ENCODE measurements around the gene MYOZ3.

The MYOZ3 gene, protein sequence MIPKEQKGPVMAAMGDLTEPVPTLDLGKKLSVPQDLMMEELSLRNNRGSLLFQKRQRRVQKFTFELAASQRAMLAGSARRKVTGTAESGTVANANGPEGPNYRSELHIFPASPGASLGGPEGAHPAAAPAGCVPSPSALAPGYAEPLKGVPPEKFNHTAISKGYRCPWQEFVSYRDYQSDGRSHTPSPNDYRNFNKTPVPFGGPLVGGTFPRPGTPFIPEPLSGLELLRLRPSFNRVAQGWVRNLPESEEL

DNA sequence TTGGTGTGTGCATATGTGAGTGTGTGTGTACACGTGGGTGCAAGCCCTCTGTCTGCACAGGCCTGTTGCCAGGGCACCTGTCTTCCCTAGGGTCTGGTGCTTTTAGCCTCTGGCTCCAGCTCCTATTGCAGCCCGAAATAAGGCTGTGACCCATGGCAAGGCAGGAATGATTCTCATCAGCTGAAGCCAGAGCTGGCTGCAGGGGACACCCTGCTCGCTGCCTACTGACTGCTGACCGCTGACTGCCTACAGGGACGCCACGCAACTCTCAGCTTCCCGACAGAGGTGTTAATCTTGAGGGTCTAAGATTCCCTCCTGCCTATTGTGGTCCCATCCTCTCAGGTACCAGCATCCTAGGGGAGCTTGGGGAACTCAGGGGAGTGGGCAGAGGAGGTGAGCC lies at the start of gene MYOZ3:
TSS of gene MYOZ3 (plus strand) at position 166 of the 400 bp plus-strand sequence. CDS start 1,691 bp downstream, outside the sequence.
- no peak for DNase-seq

DNA sequence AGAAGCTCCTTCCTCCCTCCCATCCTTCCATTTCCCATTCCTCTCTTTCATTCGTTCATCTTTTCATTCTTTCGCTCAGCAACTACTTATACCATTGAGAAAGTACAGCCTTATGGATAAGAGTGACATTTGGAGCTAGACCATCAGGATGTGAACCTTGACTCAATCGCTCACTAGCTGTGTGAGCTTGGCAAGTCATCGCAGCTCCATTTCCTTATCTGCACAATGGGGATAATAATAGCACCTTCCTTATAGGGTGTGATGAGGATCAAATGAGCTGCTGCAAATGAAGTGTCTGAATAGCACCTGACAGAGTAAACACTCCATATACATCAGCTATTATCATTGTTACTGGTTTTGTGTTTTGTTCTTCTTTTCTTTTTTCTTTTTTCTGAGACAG lies 48.6 kb upstream of the MYOZ3 start:
- no peak for DNase-seq

DNA sequence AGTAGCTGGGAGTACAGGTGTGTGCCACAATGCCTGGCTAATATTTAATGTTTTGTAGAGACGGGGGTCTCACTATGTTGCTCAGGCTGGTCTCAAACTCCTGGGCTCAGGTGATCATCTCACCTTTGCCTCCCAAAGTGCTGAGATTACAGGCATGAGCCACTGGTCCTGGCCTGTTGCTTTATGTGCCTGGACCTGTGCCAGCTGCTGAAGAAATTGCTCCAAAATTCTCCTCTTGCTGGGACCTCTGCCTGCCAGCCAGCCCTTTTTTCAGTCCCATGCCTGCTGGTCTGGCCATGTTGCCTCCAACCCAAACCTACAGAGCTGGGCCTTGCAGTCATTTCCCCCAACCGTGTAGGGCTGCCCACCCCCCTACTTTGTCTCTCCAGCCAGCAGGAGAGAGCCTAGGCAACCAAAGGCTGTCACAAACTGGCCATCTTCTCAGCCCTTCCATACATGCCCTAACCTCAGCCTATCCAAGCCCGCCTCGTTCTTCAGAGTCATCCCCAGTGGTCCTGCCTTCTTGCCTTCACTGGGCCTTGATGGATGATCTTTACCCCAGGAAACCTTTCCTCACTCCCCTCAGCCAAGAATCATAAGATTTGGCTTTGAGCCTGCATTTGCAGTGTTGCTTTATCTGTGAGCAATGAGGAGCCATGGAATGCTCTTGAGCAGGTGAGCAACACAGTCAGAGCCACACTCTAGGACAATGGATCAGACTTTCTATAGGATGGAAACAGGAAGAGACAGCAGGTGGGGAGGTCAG lies 48.0 kb upstream of the MYOZ3 start:
- no peak for DNase-seq

DNA sequence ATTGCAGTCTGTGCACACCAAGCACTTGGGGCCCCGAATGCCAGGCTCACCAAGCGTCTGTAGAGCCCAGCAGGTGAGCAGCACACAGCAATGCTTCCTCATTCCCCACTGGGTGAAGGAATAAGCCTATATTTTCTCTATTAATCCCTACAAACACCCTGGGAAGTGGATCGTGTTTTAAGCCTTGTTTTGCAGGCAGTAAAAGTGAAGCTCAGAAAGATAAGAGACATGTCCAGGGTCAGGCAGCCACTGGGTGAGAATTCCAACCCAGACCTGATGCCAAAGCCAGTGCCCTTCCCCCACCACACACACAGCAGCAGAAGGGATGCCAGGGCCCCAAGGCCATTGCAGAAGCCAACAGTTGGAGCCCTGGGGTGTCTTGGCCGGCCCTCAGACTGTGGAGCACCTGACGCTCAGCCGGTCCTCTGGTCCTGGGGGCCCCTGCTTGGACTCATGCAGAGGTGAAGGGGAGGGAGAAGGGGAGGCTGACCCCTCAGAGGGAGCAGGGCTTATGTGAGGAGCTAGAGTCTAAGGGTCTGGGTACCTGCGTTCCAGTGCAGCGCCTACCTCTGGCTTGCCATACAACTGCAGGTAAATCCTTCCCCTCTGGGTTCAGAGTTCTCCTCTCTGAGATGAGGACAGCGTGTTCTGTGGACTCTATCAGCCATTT lies 46.9 kb upstream of the MYOZ3 start:
- DNase-seq = no peak

- no peak for DNase-seq
Observed at GRCh38 chr5:150614661-150615060, 46.4 kb upstream of the MYOZ3 start.

DNA sequence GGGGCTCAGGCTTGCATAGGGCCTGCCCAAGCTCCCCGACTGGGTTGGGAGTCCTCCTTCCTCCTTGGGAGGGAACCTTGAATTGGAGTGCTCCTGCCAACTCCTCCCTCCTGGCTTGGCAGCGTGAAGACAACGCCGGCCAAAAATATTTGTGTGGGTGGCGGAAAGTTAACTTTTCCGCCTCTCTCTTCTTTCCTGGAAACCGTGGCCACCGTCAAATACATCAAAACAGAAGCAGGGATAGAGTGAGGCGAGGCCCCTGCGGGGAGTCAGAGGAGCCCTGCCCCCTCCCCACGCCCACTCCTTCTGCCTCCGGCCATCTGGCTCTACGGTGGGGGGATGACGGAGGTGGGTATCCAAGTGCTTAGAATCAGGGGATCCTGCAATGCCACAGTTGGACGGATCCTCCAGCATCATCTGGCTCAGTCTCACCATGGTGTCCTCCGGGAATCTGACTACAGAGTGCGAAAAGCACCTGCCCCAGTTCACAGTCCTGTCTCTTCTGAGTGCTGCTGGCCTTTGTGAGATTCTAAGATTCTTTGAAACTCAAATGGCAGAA lies 45.8 kb upstream of the MYOZ3 start:
- no peak for DNase-seq

DNA sequence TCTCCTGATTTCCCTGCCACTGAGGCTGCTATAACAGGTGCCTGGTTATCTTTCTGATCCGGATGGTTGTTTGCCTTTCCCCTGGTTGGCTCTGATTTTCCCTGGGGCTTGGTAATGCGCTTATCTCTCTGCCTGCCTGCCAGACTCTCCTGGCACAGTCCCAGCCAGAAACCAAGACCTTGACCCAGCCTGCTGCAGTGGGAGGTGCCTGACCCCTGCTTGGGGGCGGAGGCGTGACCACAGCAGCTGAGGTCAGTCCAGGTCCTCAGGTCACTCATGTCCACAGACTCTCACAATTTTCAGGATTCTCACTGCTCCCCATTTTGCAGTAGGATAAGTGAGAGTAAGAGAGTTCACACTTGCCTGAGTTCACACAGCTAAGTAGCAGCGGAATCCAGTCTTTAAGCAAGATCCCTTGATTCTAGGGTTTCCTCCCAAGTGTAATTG lies 45.0 kb upstream of the MYOZ3 start:
- DNase-seq = no peak

- DNase-seq = no peak
Observed at GRCh38 chr5:150616506-150616905, 44.5 kb upstream of the MYOZ3 start.

GRCh38 chr5:150618163-150618562 lies 42.9 kb upstream of the MYOZ3 start:
- no peak for DNase-seq

GRCh38 chr5:150618588-150619281 lies 42.3 kb upstream of the MYOZ3 start:
- no peak for DNase-seq

DNA sequence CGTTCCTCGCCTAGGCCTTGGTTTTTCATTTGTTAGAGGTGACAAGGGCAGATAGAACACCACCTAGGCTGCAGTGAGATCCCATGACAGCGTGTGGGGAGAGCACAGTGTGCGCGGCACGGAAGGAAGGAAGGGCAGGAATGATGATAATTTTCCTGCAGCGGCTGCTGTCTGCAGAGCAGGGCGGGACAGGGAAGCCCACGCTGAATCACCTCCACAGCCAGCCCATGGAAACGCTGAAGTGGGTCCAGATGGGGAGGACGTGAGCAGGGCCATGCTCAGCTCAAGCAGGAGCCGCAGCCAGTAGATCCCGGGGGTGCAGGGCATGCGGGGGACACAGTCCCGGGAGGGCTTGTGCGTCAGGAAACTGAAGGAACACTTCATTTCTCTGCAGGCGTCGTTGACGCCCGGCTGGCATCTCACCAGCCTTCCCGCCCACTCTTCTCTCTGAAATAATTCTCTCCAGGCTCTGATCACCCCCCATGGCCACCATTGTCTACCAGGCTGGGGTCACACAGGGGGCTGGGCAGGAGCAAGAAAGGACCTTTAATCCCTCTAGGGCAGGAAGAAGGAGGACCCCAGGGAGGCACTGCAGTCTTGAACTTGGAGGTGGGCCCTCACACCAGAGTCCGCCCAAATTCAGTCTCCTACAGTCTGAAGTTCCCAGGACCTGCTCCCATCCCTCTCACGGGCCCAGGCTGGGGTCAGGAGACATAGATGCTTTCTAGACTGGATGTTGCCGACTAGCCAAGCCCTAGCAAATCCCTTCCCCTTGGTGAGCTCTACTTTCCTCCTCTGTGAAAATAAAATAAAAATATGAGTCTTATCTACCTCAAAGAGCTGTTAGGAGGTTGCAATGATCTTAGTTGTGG lies 41.5 kb upstream of the MYOZ3 start:
- DNase-seq = no peak

DNA sequence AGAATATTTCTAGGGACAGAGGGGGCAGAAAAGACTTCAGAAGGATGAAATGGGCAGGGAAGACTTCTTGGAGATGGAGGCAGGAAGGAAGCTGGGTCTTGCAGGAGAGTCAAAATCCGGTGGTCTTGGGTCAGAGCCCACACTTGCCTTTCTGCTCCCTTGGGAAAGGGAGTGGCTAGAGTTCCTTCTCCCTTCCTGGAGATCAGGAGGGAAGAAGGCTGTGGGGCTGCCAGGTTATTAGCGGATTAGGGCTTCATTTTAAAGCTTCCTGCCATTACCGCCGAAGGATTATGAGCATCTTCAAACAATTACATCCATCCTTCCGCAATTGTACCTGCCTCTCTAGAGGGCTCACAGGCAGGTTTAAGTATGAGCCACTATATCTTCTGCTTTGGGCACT lies 39.8 kb upstream of the MYOZ3 start:
- no peak for DNase-seq

DNA sequence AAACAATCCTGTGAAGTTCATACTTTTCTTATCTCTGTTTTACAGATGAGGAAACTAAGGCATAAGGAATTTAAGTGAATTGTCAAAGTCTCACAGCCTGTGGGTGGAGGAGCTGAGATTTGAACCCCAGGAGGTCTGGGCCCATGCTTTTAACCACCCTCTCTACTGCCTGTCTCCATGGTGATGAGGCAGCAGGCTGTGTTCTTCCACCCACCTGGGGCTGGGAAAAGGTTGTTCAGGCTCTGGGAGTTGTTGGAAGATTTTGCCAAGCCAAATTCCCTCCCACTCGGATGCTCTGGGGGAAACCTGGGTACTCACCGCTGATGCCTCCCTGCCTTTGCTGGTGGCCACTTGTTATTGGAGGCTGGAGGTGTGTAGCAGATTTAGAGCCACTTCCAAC lies 38.9 kb upstream of the MYOZ3 start:
- no peak for DNase-seq

DNA sequence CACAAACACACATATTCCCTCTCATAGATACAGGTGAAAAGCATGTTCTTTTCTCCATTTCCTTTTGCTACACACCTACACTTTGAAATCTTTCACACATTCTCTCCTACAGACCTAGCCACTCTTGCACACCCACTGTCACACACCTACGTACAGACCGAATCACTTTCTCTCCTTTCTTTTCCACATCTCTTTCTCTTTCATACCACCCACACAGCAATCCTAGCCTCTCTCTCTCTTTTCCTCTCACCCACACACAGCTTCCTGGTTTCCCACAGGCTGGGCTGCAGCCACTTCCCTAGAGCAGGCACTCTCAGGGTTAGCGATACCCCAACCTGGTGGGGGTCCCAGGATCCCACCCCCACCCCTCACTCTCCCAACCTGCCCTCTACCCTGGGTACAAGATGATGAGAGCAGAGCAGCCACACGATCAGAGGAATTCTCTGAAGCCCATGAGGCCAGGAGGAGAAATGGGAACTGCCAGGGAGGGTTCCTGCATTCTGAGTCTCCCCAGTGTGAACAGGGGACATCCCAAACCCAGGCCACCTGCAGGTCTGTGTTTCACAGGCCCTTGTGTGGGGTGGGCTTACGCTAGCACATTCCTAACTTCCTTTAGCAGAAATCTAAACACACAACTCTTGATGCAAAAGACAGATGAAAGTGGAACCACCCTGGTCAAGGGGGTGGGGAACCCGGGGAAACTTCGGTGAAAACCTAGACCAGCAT lies 37.7 kb upstream of the MYOZ3 start:
- no peak for DNase-seq

DNA sequence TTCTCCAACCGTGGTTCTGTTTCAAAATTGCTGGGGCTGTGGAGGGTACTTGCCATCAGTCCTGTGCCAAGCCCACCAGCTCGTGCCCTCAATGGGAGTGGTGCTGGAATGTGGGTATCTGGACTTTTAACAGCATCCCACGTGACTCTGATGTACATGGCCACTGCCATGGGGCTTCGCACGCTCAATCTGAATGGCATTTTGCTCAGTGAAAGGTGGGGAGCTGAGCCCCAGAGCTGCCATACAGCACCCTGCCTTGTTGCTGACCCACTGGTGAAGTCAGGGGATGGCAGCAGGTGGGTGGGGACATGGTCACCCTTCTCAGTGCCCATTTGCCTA lies 37.2 kb upstream of the MYOZ3 start:
- no peak for DNase-seq

GRCh38 chr5:150624334-150625163 lies 36.5 kb upstream of the MYOZ3 start:
- DNase-seq = no peak

GRCh38 chr5:150625164-150625535 lies 35.9 kb upstream of the MYOZ3 start:
- DNase-seq = no peak

DNA sequence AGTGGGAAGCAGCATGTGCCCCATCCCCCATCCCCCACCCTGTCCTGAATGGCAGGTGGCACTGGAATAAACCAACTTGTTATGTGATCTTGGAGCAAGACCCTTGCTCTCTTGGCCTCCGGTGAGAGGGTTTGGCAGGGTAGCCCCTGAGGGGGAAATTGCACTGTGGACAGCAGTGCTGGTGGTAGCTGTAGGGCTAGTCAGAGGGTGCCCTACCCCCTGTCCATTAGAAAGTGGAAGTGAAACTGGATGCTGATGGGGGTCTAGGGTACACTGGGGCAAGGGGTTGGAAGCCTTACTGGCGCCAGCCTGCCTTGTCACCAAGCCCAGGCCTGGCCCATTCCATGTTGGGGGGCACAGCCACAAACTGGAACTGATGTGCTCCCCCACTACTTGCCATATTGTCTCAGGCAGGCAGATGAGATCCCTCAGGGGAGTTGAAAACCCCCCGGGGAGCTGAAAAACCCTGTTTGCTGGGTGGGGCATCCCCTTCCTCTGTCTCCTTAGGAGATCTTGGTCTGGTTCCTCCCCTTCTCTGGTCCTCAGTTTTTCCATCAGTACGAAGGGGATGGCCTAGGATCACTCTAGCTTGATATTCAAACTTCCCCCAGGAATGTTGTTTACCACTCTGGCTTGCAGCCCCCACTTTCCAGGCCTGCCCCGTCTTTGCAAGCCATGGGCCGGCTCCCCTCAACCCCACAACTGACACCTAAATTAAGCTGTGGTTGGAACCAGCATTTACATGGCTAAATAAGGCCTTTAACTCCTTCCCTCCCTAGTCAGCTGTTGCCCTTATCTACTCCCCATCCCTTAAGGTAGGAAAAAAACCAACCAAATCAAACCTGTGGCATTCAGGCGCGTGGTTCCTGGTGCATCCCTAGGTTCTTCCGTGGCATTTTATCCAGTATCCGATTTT lies 35.0 kb upstream of the MYOZ3 start:
- DNase-seq = no peak

DNA sequence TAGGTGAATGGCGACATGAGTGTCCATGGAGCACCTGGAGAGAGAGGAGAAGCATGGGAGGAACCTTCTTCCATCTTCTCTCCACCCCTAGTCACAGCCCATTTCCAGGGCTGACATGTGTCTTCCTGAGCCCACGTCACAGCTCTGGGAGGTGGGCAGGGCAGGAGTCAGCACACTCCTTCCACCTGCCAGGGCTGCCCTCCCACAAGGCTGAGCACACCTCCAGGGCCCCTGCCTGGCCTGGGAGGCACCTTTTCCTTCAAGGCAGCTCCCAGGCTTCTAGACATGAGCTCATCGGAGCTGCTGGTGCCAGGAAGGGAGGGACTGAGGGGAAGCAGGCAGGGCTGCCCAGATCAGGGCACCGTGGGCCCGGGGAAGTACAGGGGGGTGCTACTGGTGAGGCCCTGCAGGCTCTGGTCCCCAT lies 34.2 kb upstream of the MYOZ3 start:
- DNase-seq = no peak
